MM.1S (cell line): ENCODE results near the gene NSD2.

Experiments used
- DNase-seq: peaks from one replicate; pipeline ENCODE4 v3.0.0-alpha.2; 2015
- H2AFZ ChIP-seq: fragments of 300-600 bp; sonication (generic); 2 replicates; pipeline ENCODE4 v1.6.0; 2016; ENCODE audit warnings: antibody characterized with exemption, low read length
- H3F3A ChIP-seq: fragments of 300-600 bp; sonication (generic); 2 replicates; pipeline ENCODE4 v1.6.1; 2016; ENCODE audit warnings: mild to moderate bottlenecking, antibody characterized with exemption, low read length, moderate library complexity, mixed read lengths; ENCODE audit not compliant: insufficient read depth
- H3K27ac ChIP-seq: fragments of 300-600 bp; sonication (generic); 2 replicates; pipeline ENCODE4 v1.5.1; 2016; ENCODE audit warnings: mild to moderate bottlenecking, low read length
- H3K27me3 ChIP-seq: fragments of 300-600 bp; sonication (generic); replicated peaks from 2 replicates; pipeline ENCODE4 v1.6.0; 2016; ENCODE audit warnings: low read length; ENCODE audit not compliant: insufficient read depth
- H3K36me3 ChIP-seq: fragments of 300-600 bp; sonication (generic); replicated peaks from 2 replicates; pipeline ENCODE4 v1.6.1; 2016; ENCODE audit warnings: mild to moderate bottlenecking, low read length, mixed read lengths; ENCODE audit not compliant: insufficient read depth
- H3K4me1 ChIP-seq: fragments of 300-600 bp; sonication (generic); 2 replicates; pipeline ENCODE4 v1.6.1; 2016; ENCODE audit warnings: low read length, mixed read lengths
- H3K4me2 ChIP-seq: fragments of 300-600 bp; sonication (generic); 2 replicates; pipeline ENCODE4 v1.6.0; 2016; ENCODE audit warnings: low read depth, low read length
- H3K4me3 ChIP-seq: fragments of 300-600 bp; sonication (generic); 2 replicates; pipeline ENCODE4 v1.5.1; 2016; ENCODE audit warnings: low read length, mixed read lengths
- H3K79me2 ChIP-seq: fragments of 300-600 bp; sonication (generic); 2 replicates; pipeline ENCODE4 v1.6.1; 2016; ENCODE audit warnings: mixed run types, low read length, mixed read lengths
- H3K9ac ChIP-seq: fragments of 300-600 bp; sonication (generic); 2 replicates; pipeline ENCODE4 v1.6.1; 2016; ENCODE audit warnings: low read length, mixed read lengths
- H3K9me2 ChIP-seq: fragments of 300-600 bp; sonication (generic); replicated peaks from 2 replicates; pipeline ENCODE4 v1.6.1; 2016; ENCODE audit warnings: mild to moderate bottlenecking, low read length, mixed read lengths; ENCODE audit not compliant: insufficient read depth
- H3K9me3 ChIP-seq: fragments of 300-600 bp; sonication (generic); replicated peaks from 2 replicates; pipeline ENCODE4 v1.6.1; 2016; ENCODE audit warnings: mild to moderate bottlenecking, low read length, mixed read lengths; ENCODE audit not compliant: insufficient read depth
- H4K20me1 ChIP-seq: fragments of 300-600 bp; sonication (generic); 2 replicates; pipeline ENCODE4 v1.6.1; 2016; ENCODE audit warnings: mild to moderate bottlenecking, low read length, moderate library complexity, mixed read lengths; ENCODE audit not compliant: insufficient read depth
- CTCF ChIP-seq: fragments of 300-600 bp; sonication (generic); IDR thresholded peaks from 2 replicates; pipeline ENCODE4 v1.5.1; 2016; ENCODE audit warnings: antibody characterized with exemption, low read length, mixed read lengths
- EZH2 ChIP-seq: fragments of 300-600 bp; sonication (generic); optimal IDR thresholded peaks from 2 replicates; pipeline ENCODE3; 2017; ENCODE audit warnings: low read depth, mild to moderate bottlenecking, antibody characterized with exemption, low read length, mixed read lengths
- EZH2phosphoT487 ChIP-seq: fragments of 300-600 bp; sonication (generic); IDR thresholded peaks from 2 replicates; pipeline ENCODE4 v1.6.1; 2018; ENCODE audit warnings: antibody characterized with exemption, low read length

NSD2 gene

GRCh38 chr4:1975880-1976279, 104.7 kb downstream of the NSD2 start:
- DNase-seq: no peak
- H3K79me2 ChIP-seq: peaks cover 14% of the 10 kb centered on the region; the same call in 1 of the 2 replicates
- H3K4me3 ChIP-seq: no peak overlapping the region
- no peak overlapping the region for H3K4me2 ChIP-seq
- no peak overlapping the region for H3K27ac ChIP-seq
- H3K36me3 ChIP-seq: peaks cover 20% of the 10 kb centered on the region
- TF ChIP-seq EZH2phosphoT487: no peak
- TF ChIP-seq CTCF: no peak
- TF ChIP-seq EZH2: no peak
- no peaks in the 10 kb centered on the region for H3K9me3 ChIP-seq
- no peaks in the 10 kb centered on the region; the same call in 1 of the 2 replicates for H3F3A ChIP-seq
- H3K9ac ChIP-seq: no peak overlapping the region
- H3K4me1 ChIP-seq: no peaks in the 10 kb centered on the region
- no peaks in the 10 kb centered on the region for H3K27me3 ChIP-seq
- no peak overlapping the region for H2AFZ ChIP-seq
- no peaks in the 10 kb centered on the region for H4K20me1 ChIP-seq
- no peaks in the 10 kb centered on the region for H3K9me2 ChIP-seq

- no peak for DNase-seq
- Histone ChIP-seq H3K9me3 (no peaks in the 10 kb centered on the region), H2AFZ (no peak overlapping the region), H3K79me2 (peaks cover 14% of the 10 kb centered on the region; the same call in 1 of the 2 replicates), H3K4me3 (no peak overlapping the region), H3F3A (no peaks in the 10 kb centered on the region; the same call in 1 of the 2 replicates), H3K27ac (no peak overlapping the region), H3K9me2 (no peaks in the 10 kb centered on the region), H3K4me2 (no peak overlapping the region), H3K4me1 (no peaks in the 10 kb centered on the region), H3K9ac (no peak overlapping the region), H4K20me1 (no peaks in the 10 kb centered on the region), H3K27me3 (no peaks in the 10 kb centered on the region), H3K36me3 (peaks cover 17% of the 10 kb centered on the region)
- TF ChIP-seq EZH2 (no peak), EZH2phosphoT487 (no peak), CTCF (no peak)
Measured at GRCh38 chr4:1976416-1977352, 105.5 kb downstream of the NSD2 start.

DNA sequence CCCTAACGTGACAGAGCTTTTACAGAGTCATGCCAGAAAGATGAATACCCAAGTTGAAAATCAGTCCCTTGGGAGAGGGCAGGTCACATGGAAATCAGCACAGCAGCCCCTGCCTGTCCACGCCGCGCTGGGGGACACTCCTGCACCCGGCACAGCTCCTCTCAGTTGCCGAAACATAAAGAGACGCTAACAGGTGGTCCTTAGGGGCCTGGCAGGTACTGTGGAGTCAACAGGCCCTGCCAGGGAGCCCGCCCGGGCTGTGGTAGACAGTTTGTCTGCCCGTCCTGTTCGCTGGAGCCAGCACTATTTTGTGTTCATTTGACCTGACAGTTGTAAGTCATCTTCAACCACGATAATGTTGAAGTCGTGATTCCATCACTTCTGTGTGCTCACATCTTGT, 107.0 kb downstream of the NSD2 start:
- no peak for TF ChIP-seq CTCF
- TF ChIP-seq EZH2phosphoT487: no peak
- no peak for TF ChIP-seq EZH2
- H3K27me3 ChIP-seq: no peaks in the 10 kb centered on the region
- DNase-seq: no peak
- no peaks in the 10 kb centered on the region for H4K20me1 ChIP-seq
- H3K27ac ChIP-seq: no peak overlapping the region
- H3K9me3 ChIP-seq: no peaks in the 10 kb centered on the region
- H3K79me2 ChIP-seq: peaks cover 10% of the 10 kb centered on the region; the same call in 1 of the 2 replicates
- no peak overlapping the region for H3K4me3 ChIP-seq
- no peak overlapping the region for H3K4me2 ChIP-seq
- H2AFZ ChIP-seq: no peak overlapping the region
- H3K36me3 ChIP-seq: peaks cover 18% of the 10 kb centered on the region
- H3K4me1 ChIP-seq: no peaks in the 10 kb centered on the region
- no peak overlapping the region for H3K9ac ChIP-seq
- no peaks in the 10 kb centered on the region for H3K9me2 ChIP-seq
- peaks cover 5% of the 10 kb centered on the region; the same call in 1 of the 2 replicates for H3F3A ChIP-seq
